Activated T-cell treated with anti-CD3 and anti-CD28 coated beads, Interleukin-2, amount 50 U/mL, for 24 hours (primary cell): ENCODE measurements around the gene GPC6.
"Not testable (repeated sequence)": the region's sequence is repeated elsewhere in the genome, so short reads cannot be mapped to it uniquely, and the experiment has no call there.

Source experiments
- DNase-seq: peaks from one replicate; pipeline ENCODE4 v3.0.0-alpha.2; 2020
- H3K27ac Mint-ChIP-seq: 2 replicates; pipeline ENCODE4 v1.8.0; 2020; ENCODE audit warnings: mild to moderate bottlenecking, mixed read lengths
- H3K27me3 Mint-ChIP-seq: 2 replicates; pipeline ENCODE4 v1.8.0; 2020; ENCODE audit warnings: mixed read lengths
- H3K36me3 Mint-ChIP-seq: 2 replicates; pipeline ENCODE4 v1.8.0; 2020; ENCODE audit warnings: low read depth, mixed read lengths
- H3K4me1 Mint-ChIP-seq: 2 replicates; pipeline ENCODE4 v1.8.0; 2020; ENCODE audit warnings: low read depth, mixed read lengths
- H3K4me3 Mint-ChIP-seq: 2 replicates; pipeline ENCODE4 v1.8.0; 2020; ENCODE audit warnings: mild to moderate bottlenecking, moderate library complexity, mixed read lengths
- H3K9me3 Mint-ChIP-seq: 2 replicates; pipeline ENCODE4 v1.8.0; 2020; ENCODE audit warnings: mixed read lengths

The GPC6 gene

DNA sequence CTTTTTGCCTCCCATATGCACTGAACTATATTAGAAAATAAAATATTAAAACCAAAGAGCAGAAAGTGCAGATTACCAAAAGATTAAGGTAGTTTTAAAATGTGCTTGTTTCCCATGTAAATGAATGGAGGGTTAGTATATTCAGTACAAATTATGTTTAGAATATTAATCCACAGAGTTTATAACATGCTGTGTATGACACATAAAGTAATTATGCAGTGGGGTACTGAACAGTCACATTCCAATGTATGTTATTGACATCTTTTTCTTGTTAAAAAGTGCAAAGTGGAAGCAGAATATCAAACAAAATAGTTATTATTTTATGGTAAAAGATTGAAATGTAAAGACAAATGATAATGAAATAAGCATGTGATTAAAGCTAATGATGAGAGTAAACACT, 79.3 kb downstream of the GPC6 start:
- Mint-ChIP-seq H3K4me1 (no peaks in the 10 kb centered on the region), H3K4me3 (no peak overlapping the region), H3K36me3 (no peaks in the 10 kb centered on the region), H3K9me3 (no peaks in the 10 kb centered on the region), H3K27me3 (no peaks in the 10 kb centered on the region), H3K27ac (no peak overlapping the region)
- no peak for DNase-seq

DNA sequence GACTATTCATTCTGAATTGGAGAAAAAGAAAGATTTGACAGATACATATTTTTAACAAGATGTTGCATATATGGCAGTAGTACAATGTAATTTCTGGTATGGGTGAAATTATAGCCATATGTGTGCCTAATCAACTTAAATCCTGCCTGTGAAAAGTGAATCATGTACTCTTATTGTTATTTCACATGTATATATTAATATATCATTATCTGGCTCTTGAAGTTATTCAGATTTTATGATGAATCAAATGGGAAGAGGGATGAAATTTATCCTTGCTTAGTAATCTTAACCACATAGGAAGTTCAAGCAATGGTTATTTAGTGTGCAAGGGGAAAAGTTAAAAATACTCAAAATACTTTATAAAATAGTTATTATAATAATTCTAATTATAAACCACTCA, 80.5 kb downstream of the GPC6 start:
- Mint-ChIP-seq H3K4me1 (no peaks in the 10 kb centered on the region), H3K36me3 (no peaks in the 10 kb centered on the region), H3K9me3 (no peaks in the 10 kb centered on the region), H3K4me3 (no peak overlapping the region), H3K27me3 (no peaks in the 10 kb centered on the region), H3K27ac (no peak overlapping the region)
- DNase-seq: no peak

DNA sequence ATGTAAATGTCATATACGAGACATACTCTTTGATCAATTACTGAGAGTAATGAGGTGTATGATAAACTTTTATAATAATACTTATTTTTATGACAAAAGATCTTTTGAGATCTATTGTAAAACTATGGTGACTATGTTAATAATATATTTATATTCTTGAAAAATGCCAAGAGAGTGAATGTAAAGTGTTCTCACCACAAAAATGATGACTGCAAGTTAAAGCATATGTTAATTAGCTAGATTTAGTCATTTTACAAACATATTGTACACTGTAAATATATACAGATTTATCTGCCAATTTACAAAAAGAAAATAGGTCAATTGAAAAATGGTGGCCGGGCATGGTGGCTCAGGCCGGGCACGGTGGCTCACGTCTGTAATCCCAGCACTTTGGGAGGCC, 81.0 kb downstream of the GPC6 start:
- H3K4me1 Mint-ChIP-seq: no peaks in the 10 kb centered on the region
- no peaks in the 10 kb centered on the region for H3K27me3 Mint-ChIP-seq
- H3K27ac Mint-ChIP-seq: no peak overlapping the region
- H3K9me3 Mint-ChIP-seq: no peaks in the 10 kb centered on the region
- H3K4me3 Mint-ChIP-seq: no peak overlapping the region
- no peaks in the 10 kb centered on the region for H3K36me3 Mint-ChIP-seq
- no peak for DNase-seq

DNA sequence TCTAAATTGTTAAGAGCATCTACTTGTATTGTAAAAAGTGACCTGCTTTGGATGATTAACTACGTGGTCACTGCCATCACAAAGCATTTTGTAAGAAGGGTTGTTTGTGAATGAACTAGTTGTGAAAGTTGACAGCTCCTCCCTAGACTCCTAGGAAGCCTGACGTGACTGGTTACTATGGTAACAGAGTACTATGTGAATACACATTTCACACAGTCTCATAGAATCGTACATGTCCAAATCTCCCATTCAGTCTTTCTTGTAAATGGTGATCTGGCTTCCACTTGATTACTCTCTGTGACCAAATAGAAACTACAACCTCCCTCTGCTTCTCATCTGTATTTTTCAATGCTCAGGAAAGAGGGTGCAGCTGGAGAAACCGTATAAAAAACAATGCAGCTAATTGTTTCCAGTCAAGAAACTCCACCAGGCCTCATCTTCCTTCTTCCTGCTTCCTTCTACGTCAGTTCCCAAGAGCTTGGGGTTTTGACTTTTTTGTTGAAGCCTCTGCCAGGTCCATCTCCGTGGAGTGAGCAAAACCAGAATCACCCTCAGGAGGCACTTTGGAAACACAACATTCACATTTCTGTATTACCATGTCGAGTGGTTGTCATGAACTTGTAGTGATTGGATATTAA, 83.4 kb downstream of the GPC6 start:
- no peak for DNase-seq
- no peaks in the 10 kb centered on the region for H3K9me3 Mint-ChIP-seq
- no peaks in the 10 kb centered on the region for H3K27me3 Mint-ChIP-seq
- H3K4me1 Mint-ChIP-seq: no peaks in the 10 kb centered on the region
- H3K36me3 Mint-ChIP-seq: no peaks in the 10 kb centered on the region
- no peak overlapping the region for H3K27ac Mint-ChIP-seq
- H3K4me3 Mint-ChIP-seq: no peak overlapping the region

DNA sequence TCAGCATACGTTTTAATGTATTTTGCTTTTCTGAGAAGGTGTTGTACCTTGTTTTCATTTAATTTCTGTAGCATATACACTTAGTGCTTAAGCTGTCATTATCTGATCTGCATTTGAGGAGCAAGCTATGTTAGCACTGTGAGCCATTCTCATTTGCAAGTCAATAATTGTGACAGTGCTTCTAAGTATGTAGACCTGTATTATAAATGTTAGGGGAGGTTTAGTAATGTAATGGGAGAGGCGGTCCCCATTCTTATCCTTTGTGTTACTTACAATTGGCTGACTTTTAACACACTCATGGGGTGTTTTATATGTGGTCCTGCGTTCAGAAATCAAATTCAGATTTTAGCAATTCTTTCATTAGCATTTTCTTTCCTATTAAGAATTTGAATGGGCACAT, 90.2 kb downstream of the GPC6 start:
- no peak overlapping the region for H3K27ac Mint-ChIP-seq
- H3K4me1 Mint-ChIP-seq: no peaks in the 10 kb centered on the region
- H3K27me3 Mint-ChIP-seq: peaks cover 4% of the 10 kb centered on the region
- DNase-seq: no peak
- no peaks in the 10 kb centered on the region for H3K9me3 Mint-ChIP-seq
- no peaks in the 10 kb centered on the region for H3K36me3 Mint-ChIP-seq
- H3K4me3 Mint-ChIP-seq: no peak overlapping the region

DNA sequence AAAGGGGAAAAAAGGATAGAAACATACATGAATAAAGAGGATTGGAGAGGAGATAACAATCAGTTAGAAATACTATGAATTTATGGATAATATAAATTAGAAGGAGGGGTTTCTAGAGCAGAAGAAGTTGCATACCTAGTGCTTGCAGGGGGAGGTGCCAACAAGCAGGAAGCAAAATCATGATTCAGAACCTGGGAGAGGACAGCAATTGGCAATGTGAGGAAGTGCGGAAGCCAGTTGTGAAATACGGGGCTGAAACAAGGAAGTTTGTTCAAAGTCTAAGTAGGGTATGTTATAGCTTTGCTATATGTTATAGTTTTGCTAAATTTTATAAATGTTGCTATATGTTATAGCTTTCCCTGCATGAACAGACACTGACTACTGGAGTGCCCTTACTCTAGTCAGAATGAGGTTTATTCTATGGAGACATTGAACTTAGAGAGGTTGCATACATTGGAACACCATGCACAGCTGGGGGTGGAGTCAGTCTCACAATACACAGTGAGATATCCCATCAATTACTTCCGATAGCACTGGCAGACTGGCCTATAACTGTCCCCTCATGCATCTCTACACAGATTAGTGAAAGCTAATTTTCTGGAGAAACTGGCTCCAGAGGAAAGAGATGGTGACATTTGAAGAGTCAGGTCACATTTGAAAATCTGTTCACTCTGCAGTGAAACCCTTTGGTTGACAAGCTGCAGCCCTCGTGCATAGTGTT, 92.1 kb downstream of the GPC6 start:
- no peak overlapping the region for H3K4me3 Mint-ChIP-seq
- H3K4me1 Mint-ChIP-seq: no peaks in the 10 kb centered on the region
- H3K27ac Mint-ChIP-seq: no peak overlapping the region
- peaks cover 4% of the 10 kb centered on the region for H3K27me3 Mint-ChIP-seq
- H3K36me3 Mint-ChIP-seq: no peaks in the 10 kb centered on the region
- H3K9me3 Mint-ChIP-seq: no peaks in the 10 kb centered on the region
- DNase-seq: no peak

DNA sequence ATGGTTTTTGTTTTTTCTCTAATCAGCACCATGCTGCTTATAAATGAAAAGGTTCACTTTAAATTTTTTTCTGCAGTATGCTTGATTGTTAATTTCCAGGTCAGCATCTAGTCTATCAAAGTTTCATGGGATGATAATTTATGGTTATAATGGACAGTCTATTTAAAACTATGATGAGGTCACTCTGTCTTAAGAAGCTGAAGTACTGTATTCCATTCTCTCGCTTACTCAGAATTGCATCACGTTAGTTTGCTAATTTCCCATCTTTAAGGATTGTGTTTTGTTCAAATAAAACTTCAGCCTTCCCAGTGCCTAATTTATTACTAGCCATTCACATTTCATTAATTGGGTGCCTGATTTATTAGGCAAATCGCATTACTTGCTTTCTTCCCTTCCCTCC, 94.3 kb downstream of the GPC6 start:
- H3K4me3 Mint-ChIP-seq: no peak overlapping the region
- no peaks in the 10 kb centered on the region for H3K4me1 Mint-ChIP-seq
- DNase-seq: no peak
- no peak overlapping the region for H3K27ac Mint-ChIP-seq
- H3K36me3 Mint-ChIP-seq: no peaks in the 10 kb centered on the region
- peaks cover 4% of the 10 kb centered on the region for H3K27me3 Mint-ChIP-seq
- H3K9me3 Mint-ChIP-seq: no peaks in the 10 kb centered on the region

DNA sequence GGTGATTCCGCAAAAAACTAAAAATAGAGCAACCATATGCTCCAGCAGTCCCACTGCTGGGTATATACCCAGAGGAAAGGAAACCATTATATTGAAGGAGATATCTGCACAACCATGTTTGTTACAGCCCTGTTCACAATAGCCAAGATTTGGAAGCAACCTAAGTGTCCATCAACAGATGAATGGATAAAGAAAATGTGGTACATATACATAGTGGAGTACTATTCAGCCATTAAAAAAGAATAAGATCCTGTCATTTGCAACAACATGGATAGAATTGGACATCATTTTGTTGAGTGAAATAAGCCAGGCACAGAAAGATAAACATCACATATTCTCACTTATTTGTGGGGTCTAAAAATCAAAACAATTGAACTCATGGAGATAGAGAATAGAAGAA, 97.3 kb downstream of the GPC6 start:
- H3K27ac Mint-ChIP-seq, DNase-seq, H3K9me3 Mint-ChIP-seq, H3K4me3 Mint-ChIP-seq, H3K4me1 Mint-ChIP-seq, H3K27me3 Mint-ChIP-seq, H3K36me3 Mint-ChIP-seq: not testable (repeated sequence)

DNA sequence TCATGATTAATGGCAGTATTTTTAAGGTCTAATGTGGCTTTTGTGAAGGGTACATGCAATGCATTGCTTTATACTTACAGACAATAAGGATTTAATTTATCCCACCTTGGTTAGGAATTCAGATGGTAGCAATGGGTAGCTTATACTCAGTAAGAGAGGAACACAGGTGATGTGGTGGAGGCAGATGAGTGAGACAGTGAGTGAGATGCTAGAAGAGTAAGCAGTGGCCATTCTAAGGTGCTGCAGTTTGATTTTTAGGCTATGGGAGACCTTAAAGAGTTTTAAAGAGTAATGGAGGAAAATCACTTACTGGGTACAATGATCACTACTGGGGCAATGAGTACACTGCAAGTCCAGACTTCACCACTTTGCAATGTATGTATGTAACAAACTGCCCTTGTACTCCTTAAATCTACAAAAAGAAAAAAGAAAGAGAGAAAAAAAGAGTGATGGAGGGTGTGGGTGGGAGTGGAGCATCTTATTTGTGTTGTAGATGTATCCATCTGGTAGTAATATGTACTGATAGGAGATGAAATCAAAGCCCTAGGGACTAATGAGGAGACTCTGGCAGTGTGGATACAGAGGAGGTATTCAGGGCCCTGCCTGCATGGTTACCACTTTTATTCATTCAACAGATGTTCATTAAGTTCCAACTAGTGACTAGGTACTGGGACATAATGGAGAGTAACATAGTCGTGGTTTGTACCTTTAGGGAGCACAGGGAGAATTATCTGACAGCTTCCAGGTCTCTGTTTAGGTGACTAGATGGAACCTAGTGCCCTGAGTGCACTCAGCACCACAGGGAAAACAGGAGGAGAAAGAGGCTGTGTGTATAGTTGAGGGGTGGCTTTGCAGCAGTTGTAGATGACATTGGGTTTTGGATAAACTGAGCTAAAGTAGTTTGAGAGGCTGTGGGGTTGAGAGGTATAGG, 99.0 kb downstream of the GPC6 start:
- Mint-ChIP-seq H3K4me1 (no peaks in the 10 kb centered on the region), H3K27ac (no peak overlapping the region), H3K36me3 (no peaks in the 10 kb centered on the region), H3K27me3 (no peaks in the 10 kb centered on the region), H3K9me3 (no peaks in the 10 kb centered on the region), H3K4me3 (no peak overlapping the region)
- DNase-seq: no peak

DNA sequence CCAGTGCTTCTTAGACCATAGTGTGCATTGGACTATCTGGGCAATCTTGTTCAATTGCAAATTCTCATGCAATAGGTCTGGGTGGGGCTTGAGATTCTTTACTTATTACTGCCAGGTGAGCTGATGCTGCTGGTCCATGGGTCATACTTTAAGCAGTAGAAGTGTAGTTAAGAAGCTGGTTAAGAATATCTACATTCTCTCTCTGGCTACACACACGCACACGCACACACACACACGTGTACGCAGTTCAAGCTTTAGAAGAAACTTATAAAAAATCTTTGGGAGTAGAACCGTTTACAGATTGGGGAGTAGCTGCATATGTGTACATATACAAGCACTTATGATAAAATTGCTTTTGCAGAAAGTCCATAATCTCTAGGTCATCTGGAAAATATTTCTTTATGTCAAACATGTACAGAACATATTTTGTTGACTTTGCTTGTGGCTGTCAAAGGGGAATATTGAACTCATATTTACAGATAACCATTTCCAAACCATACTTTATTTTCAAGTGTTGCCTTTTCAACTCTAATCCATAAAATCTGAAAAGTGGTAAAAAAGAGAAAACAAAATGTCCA, 99.7 kb downstream of the GPC6 start:
- Mint-ChIP-seq H3K36me3 (no peaks in the 10 kb centered on the region), H3K27ac (no peak overlapping the region), H3K4me3 (no peak overlapping the region), H3K27me3 (no peaks in the 10 kb centered on the region), H3K9me3 (no peaks in the 10 kb centered on the region), H3K4me1 (no peaks in the 10 kb centered on the region)
- DNase-seq: no peak

DNA sequence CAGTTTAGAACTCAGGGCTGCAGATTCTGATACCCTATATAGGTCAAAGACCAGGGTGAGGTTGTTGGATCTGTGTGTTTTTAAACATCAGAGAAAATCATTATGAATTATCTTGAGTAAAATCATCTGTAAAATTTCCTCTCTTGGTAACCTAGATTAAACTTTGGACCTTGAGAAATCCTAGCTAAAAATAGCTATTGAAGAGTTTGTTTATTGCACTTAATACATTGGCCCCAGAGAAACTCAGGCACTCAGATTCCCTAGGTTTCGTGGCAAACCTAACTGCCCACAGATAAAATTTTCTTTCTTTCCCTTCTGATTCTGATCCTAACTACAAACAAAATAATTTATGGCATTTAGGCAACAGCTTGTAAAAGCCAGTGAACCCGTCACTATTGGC, 102.3 kb downstream of the GPC6 start:
- DNase-seq: no peak
- H3K4me3 Mint-ChIP-seq: no peak overlapping the region
- H3K27ac Mint-ChIP-seq: no peak overlapping the region
- H3K36me3 Mint-ChIP-seq: no peaks in the 10 kb centered on the region
- H3K4me1 Mint-ChIP-seq: no peaks in the 10 kb centered on the region
- no peaks in the 10 kb centered on the region for H3K27me3 Mint-ChIP-seq
- no peaks in the 10 kb centered on the region for H3K9me3 Mint-ChIP-seq

DNA sequence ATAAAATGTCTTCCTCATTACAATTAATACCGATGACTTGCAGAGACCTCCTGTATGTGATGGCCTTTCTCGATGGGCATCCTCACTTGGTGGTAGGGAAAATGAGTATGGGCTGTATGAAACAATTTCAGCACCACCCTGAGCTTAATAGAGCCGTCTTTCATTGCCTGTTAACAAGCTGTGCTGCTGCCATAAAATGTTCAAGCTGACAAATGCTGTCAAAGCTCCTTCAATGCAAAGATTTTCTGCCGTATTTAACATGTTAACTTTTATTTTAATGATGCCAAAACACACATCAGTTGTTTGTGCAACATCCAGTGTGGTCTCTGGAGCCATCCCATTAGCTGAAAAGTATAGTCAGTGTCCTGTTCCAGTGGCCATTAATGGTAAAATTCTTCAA, 110.1 kb downstream of the GPC6 start:
- no peaks in the 10 kb centered on the region for H3K36me3 Mint-ChIP-seq
- H3K4me3 Mint-ChIP-seq: no peak overlapping the region
- no peaks in the 10 kb centered on the region for H3K27me3 Mint-ChIP-seq
- no peak for DNase-seq
- no peaks in the 10 kb centered on the region for H3K4me1 Mint-ChIP-seq
- no peaks in the 10 kb centered on the region for H3K9me3 Mint-ChIP-seq
- no peak overlapping the region for H3K27ac Mint-ChIP-seq

DNA sequence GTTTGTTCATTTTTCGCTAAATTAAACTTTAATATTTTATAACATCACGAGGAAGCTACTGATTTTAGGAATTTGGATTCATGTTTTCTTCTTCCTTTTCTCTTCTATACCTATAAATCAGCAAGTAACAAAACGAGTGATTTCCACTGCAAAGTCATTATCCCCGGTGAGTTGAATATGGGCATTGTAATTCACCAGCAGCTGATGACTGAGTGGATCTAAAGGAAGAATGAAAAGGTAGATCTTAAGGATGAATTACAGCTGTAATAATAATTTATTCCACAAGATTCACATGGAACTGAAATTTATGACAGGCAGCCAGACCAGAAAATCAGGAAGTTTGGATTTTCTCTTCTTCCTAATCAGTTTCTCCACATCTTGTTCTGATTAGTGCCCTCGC, 111.4 kb downstream of the GPC6 start:
- Mint-ChIP-seq H3K9me3 (peaks cover 3% of the 10 kb centered on the region), H3K4me1 (no peaks in the 10 kb centered on the region), H3K27ac (no peak overlapping the region), H3K36me3 (no peaks in the 10 kb centered on the region), H3K4me3 (no peak overlapping the region), H3K27me3 (no peaks in the 10 kb centered on the region)
- no peak for DNase-seq

DNA sequence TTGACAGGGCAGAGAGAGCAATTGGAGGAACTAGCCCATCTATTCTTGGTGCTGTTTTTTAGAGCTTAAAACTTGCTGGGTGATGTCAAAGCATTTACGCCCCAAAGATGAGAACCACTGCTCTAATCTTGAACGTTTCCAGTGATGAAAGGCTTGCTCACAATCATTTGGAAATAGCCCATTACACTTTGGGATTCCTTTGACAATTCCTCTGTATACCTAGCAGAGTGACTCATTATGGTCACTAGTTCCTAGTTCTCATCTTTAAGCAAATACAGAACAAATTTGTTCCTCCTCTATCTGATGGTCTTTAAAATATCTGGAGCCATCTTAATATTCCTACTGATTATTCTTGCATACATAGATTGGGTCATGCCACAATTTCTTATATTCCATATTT, 112.3 kb downstream of the GPC6 start:
- Mint-ChIP-seq H3K36me3 (no peaks in the 10 kb centered on the region), H3K27ac (no peak overlapping the region), H3K27me3 (no peaks in the 10 kb centered on the region), H3K9me3 (peaks cover 3% of the 10 kb centered on the region), H3K4me1 (no peaks in the 10 kb centered on the region), H3K4me3 (no peak overlapping the region)
- DNase-seq: no peak

DNA sequence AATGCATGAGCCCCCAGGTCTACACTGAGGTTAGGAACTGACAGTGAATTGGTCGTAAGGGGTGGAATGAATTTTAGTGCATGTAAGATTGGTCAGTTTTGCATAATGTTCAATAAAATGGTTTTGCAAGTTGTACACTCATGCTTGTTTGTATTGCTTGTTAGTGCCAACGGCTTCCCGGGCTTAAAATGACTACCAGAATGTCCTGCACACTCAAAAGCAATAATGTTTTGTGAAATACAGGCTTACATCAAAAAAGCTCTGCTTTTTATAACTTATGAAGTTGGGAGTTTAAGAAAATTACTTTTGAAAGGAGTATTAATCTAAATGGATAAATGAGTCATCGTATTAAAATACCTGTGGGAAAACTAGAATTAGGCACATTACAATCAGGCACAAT, 112.9 kb downstream of the GPC6 start:
- H3K36me3 Mint-ChIP-seq: no peaks in the 10 kb centered on the region
- H3K4me3 Mint-ChIP-seq: no peak overlapping the region
- no peaks in the 10 kb centered on the region for H3K4me1 Mint-ChIP-seq
- H3K27ac Mint-ChIP-seq: no peak overlapping the region
- peaks cover 3% of the 10 kb centered on the region for H3K9me3 Mint-ChIP-seq
- DNase-seq: no peak
- H3K27me3 Mint-ChIP-seq: no peaks in the 10 kb centered on the region
